NCI-H2227 (cell line): ENCODE measurements around the gene IMMP2L.

ENCODE experiments used
- DNase-seq: peaks from one replicate; lab custom pipeline; 2025; ENCODE audit not compliant: unreplicated experiment; lab: John Stamatoyannopoulos, UW

Gene IMMP2L

DNA sequence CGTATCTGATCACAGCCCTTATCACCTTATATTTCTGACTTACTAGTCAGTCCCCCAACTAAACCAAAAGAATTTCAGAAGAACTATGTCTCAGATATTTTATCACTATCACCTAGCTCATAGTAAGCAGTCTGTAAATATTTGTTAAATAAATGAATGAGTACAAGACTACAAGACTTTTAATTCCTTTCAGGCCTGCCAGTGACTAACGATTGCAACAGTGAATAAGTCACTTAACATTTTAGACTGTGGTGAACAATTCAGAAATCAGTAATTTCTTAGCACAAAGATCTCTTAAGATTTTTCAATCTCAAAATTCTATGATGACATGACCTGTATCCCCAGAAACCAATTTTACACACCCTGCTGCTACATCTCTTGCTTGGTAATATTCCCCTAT, 162.2 kb downstream of the IMMP2L start:
- no peak for DNase-seq

DNA sequence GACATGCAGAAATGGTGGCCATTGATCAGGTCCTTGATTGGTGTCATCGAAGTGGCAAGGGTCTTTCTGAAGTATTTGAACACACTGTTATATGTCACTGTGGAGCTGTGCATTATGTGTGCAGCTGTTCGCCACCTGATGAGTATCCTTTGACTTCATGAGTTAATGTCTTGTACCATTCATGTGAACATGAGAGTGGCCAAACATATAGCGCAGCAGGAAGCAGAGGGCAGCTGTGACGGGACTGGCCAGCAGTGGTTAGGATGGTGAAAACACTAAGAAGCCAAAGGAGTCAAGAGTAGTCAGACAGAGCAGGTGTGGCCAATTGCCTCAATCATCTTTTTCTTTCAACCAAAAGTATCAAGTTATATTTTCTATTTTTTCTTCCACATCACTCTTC, 167.4 kb downstream of the IMMP2L start:
- DNase-seq: no peak

DNA sequence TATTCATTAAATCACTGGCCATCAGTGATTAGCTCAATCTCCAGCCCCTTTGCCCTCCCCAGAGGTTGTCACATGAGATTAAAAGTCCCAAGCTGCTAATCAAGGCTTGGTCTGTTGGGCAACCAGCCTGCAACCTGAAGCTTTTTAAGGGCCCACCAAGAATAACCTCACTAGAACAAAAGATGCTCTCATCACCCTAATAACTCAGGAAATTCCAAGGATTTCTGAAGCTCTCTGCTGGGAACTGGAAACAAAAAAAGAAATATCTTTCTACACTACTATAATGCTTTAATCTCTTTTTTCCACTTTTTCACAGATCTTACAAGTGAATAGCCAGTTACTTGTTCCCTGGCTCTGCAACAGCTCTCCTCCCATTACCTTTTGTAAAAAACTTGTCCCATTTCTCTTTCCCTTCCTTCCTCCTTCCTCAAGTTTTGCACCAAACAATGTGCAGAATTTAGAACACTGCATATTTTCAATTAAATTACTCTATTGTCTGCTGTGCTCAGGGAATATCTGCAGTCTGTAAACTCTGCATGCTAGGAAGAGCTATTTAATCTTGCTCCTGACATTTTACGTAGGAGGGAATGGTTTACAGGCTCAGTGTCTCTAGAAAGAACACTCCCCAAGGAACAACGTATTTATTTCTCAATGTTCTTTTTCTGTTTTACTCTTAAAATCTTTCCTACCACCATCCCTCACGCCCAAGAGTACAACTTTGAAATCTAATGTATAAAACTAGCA, 169.1 kb downstream of the IMMP2L start:
- no peak for DNase-seq

DNA sequence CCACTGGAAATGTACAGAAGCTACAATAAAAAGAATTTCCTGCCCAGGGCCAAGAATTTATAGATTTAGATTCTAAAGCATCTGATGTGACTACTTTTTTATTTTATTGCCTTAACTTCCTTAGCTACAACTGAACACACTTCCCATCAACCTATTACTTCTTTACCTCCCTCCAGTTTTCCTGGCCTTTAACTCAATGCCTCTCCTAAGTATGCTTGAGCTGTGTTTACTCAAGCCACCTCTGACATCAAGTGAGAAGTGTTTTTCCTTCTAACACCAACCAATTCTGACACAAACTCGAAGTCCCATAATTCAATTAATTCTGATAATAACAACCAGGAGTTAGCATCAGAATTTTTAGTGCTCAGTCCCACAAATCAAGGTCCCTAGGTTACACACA, 170.0 kb downstream of the IMMP2L start:
- no peak for DNase-seq

DNA sequence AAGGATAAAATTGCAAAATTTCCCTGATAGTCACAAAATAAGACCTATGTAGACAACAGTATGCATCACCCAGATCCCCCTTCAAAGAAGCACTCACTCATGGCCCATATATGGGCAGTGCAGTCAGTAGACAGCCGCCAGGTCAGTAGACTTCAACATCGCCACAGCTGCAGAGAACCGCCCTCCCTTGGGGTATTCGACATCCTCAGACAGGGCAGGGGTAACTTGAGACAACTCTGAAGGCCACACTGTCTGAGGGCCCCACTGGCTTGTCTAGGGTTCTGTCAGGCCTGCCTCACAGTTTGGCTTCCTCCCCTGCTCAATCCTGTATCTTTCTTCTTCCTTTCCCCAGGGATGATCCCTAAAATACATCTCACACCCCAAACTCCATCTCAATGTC, 172.3 kb downstream of the IMMP2L start:
- DNase-seq: no peak

DNA sequence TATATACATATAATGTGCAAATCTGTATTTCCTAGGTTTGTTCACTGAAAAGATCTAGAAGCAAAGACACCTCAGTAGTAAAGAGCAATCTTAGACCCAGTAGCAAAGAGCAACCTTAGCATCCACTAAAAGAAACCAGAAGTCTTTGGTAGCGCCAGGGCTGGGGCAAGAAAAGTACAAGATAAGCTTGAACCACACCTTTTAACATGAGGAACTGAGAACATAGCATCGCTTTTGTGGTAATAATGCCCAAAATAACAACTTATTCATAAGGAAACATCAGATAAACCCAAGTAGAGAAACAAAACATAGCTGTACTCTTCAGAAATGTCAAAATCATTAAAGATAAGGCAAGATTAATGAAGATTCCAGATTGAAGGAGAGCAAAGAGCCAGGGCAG, 173.4 kb downstream of the IMMP2L start:
- DNase-seq: no peak

DNA sequence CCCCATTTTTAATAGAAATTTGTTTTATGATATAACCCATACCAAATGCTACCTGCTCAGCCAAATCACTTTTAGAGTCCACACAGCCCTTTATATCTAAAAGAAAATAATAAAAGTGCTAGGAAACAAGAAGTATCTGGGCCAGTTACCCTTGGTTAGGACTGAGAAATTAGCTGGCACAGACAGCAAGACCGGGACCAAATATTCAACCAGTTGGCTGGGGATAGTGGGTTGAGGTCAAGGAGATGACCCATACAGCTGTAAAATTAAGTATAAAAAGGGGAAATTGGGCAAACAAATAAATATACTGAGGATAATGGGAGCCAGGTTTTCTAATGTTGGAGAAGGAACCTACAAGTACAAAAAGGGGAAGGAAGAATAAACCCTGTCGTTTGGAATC, 174.3 kb downstream of the IMMP2L start:
- no peak for DNase-seq

DNA sequence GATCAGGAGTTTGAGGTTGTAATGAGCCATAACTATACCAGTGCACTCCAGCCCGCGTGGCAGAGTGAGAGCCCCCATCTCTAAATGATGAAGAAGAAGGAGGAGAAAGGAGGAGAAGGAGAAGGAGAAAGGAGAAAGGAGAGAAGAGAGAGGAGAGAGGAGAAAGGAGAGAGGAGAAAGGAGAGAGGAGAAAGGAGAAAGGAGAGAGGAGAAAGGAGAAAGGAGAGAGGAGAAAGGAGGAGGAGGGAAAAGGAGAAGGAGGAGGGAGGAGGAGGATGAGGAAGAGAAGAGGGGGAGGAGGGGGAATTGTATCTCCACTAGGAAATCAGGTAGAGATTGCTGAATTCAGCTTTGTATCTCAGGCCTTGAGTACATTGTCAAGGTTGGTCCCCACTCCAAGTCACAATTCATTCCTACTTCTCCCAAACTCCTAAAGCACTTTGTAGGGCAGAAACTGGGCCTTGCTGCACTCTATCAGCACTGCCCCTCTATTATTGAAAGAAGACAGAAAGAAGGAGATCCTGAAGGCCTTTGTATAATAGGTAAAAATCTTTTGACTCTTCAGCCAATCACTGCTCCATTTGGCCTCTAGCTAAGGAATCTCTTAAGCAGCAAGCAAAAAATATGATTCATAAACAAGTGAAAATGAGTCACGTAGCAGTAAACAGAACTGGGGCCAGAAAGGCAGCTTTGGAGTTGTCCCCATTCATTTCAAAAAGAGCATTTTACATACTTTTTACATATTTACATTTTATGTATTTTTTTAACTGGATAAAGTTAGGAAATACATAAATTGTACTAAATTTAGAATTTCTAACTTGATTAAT, 178.0 kb downstream of the IMMP2L start:
- no peak for DNase-seq

DNA sequence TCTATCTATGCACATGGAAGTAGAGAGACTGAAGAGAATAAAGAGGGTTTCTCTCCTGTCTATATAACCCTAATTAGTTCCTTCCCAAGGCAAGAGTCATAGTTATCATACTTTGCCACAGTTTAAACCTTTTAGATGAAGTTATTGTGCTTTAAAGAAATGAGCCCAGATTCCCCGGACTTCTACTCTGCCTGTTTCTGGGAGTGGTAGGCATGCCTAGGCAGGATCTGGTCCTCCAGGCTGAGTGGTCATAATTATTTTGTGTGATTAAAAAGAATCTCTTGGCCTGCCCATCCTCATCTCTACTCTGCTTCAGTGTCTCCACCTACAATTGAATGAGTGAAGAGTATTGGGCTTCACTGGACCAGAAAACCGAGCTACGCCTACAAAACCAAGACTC, 179.2 kb downstream of the IMMP2L start:
- DNase-seq: no peak

DNA sequence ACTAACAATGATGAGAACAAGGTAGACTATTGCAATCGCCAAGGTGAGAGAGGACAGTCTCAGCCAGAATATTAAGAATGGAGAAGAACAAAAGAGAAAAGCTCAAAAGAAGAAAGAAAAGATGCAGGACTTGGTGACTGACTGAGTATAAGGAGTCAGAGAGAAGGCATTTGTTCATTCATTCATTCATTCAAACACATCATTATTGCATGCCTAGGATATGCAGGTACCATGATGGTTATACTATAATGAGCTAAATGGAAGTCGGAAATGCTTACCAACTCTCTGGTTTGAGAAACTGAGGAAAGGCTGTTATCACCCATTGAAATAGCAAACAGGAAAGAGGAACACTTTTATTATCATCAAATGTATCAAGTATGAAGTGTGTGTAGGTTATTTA, 180.7 kb downstream of the IMMP2L start:
- DNase-seq: no peak

DNA sequence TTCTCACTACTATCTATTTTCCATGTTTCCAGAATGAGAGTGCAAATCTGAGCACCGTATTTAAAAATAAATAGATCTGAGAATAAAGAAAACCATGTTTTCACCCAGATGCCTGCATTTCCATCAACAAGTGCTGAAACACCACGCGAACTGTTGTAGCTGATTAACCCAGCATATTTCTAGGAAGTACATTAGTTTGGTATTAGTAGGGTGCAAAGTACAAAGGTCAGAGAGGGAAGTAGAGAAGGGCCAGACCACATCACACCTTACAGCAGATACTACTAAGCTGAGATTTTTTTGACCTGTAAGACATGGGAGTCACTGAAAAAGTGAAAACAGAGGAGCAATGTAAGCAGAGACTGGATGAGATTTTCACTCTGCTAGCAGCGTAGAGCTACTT, 181.3 kb downstream of the IMMP2L start:
- DNase-seq: no peak

DNA sequence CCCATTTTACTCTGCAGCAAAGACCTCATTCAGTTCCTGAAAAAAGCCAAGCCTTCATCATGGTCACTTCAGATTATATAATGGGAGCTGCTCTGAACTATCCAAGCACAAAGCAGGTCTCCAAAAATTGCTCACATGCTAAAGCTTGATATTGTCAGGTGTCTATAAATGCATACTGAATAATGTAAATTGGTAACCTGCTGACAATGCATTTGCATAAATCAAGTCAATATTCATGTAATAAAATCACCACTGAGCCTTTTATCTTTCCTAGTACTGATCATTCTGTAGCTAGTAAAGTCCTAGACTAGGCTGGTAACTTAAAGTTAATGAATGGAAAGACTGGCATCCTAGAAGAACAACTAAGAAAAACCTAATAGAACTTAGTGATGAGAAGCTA, 188.3 kb downstream of the IMMP2L start:
- DNase-seq: no peak

DNA sequence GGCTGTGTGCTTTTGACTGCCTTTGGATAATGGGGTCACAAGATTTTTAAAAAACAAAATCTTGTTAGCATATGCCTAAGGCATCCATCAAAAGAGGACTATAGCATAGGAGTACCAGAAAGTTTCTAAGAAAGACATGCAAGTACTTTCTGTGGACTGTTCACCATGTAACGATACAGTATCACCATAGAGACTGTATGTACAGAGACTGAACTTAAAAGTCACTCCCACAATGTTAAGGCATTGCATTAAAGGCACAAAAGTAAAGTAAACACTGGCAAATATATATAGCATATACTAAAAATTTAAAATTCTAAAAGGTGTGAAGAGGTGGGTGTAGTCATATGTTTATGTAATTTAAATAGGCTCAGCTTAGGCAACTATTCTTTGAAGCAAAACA, 190.9 kb downstream of the IMMP2L start:
- DNase-seq: no peak

DNA sequence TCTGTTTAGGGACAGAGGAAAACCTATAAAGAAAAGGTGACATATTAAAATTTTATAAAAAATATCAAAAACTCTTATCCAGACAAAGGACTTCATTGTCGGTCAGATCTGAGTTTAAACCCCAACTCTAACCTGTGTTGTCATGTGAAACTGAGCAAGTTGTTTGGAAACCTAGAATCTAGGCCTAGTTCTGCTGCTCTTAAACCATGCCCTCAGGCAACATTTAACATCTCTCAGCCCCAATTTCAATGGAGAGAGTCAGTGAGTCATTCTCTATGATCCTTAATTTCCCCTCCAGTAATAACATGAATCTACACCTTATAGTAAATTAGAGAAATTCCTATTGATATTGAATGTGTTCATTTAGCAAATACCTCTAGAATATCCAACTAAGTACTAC, 192.3 kb downstream of the IMMP2L start:
- no peak for DNase-seq

DNA sequence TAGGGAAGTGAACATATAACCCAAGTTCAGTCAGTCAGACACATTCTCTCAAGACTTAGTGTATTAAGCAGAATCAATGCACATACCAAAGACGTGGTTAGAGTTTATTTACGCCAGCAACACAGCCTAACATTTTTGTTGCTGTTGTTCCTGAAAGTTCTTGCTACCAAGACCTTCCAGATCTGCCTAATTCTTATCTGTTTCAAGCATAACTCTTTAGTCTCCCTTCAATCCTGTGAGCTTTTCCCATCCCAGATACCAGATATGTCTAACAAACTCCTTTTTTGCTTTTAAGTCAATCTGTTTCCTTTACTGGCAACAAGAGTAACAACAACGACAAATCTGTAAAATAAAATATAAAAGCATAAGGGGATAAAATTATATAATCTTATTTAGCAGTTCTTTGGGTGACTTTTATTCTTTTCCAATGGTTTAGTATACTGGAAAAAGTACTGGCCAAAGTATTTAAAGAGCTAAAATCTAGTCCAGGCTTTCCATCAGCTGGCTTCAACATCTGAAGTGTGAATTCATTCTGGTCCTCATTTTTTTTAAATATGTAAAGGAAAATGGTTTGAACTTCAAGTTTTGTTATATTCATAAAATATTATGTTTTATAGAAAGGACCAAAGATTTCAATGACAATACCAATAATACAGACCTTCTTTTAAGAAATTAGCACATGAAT, 193.8 kb downstream of the IMMP2L start:
- no peak for DNase-seq

DNA sequence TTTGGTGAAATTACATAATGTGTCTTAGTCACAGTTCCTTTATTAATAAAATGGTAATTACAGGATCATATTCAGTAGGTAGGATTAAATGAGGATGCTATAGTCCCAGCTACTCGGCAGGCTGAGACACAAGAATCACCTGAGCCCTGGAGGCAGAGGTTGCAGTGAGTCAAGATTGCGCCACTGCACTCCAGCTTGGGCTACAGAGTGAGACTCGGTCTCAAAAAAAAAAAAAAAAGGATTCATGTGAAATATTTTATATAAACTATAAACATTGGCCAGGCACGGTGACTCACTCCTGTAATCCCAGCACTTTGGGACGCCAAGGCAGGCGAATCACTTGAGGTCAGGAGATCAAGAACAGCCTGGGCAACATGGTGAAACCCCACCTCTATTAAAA, 197.9 kb downstream of the IMMP2L start:
- no peak for DNase-seq

DNA sequence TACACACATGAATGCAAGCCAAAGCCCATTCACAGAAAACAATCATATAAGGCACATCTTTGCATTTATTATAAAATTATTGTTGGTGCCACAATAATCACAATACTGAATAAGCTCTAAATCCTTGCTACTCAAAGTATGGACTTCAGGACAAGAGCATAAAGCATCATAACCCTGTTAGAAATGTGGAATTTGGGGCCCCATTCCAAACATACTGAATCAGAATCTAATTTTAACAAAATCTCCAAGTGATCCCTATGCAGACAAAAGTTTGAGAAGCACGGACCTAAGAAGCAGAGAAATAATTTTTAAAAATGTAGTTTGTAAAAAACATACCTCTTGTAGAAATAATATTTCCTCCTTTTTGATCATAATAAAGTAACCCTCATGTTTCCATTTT, 199.2 kb downstream of the IMMP2L start:
- no peak for DNase-seq

DNA sequence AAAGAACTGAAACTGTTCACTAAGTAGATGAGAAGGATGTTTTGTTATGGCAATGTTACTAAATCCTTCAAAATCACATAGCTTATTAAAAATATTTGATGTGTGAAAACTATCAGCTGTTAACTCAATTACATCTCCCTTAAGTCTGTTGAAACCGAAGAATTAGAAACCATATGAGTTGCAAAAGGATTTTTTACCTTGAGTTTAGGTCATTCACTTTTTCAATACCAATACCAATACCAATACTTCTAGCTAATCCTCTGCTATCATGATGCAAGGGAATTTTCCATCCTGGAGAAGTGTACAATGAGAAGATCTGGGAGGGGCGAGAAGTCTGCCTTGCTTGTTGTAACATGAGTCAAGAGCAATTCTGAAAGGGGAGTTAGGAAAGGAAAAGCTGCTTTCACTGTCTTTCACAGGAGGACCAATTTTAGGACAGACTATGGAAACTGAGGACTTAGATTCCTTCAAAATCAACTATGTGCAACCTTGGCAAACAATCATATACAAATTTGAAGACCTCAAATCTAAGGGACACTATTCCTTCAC, 199.7 kb downstream of the IMMP2L start:
- DNase-seq: no peak

DNA sequence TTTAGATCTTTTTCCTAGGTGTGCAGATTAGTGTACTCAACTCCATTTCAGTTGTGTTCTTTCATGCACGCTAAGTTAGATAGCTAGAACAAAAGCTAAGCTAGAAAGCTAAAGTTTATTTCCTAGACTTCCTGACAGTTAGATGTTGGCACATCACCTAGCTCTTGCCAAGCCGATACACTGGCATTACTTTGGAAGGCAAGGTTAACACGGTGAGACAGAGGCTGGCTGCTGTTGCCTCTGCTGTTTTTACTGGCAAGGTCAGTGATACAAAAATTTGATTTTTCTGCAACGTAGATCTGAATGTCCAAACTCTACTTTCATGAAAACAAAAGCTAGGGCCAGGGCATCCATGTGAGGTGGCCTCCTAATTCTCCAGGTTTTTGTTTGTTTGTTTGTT, 203.4 kb downstream of the IMMP2L start:
- DNase-seq: no peak

DNA sequence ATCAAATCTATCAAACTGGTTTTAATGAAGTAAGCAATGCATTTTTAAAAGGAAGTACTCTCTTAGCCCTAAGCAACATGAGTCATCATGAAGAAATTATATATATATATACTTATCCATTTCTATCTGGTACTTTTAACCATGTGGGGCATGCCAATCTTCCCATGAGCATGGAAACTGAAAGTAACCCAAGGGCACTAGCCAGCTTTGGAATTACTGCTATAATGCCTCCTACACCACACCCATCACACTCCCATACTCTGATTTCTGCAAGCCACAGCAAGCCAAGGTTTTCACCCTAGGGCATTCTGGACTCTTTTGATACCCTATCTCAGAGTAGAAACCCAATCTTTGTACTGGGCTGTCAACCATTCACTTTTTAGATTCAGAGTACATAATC, 204.6 kb downstream of the IMMP2L start:
- no peak for DNase-seq

DNA sequence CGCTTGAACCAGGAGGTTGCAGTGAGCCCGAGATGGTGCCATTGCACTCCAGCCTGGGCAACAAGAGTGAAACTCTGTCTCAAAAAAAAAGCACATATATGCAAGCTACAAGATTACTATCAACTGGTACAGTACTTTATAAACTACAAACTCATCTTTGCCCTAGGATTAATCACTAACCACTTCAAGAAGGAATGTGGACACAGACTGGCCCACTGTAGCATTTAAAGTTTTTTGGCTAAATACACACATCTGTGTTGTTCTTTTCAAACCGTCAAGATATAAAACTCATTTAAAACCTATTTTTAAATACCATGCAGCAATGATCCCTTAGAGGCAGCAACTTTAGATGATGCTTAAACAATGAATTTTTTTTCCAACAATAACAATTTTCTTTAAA, 205.4 kb downstream of the IMMP2L start:
- no peak for DNase-seq

DNA sequence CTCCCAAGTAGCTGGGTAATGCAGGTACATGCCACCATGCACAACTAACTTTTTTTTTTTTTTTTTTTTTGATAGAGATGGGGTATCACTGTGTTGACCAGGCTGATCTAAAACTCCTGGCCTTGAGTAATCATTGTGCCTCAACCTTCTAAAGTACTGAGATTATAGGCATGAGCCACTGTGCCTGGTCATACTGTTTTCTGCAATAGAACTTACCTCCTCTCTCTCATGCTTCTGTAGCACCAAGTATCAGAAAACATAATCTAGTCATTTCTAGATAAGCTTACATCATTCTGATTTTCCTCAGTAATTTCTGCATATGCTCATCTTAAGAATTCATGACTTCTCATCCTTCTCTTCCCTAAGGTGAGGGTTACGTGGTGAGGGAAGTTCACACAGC, 210.0 kb downstream of the IMMP2L start:
- DNase-seq: no peak
